ES-I3 (cell line): ENCODE data around the gene AP1S1.
"Not testable (repeated sequence)": the region's sequence is repeated elsewhere in the genome, so short reads cannot be mapped to it uniquely, and the experiment has no call there.

Experiments
- H3K36me3 ChIP-seq: 2 replicates; pipeline ENCODE4 v1.6.1; 2013; ENCODE audit warnings: mild to moderate bottlenecking, low read length, control low read depth, moderate library complexity; ENCODE audit not compliant: insufficient read depth
- H3K4me1 ChIP-seq: 2 replicates; pipeline ENCODE4 v1.6.1; 2013; ENCODE audit warnings: mild to moderate bottlenecking, control low read depth, low read length; ENCODE audit not compliant: insufficient read depth
- H3K9ac ChIP-seq: 2 replicates; pipeline ENCODE4 v1.6.1; 2013; ENCODE audit warnings: low read depth, mild to moderate bottlenecking, low read length, moderate library complexity
- H3K9me3 ChIP-seq: 2 replicates; pipeline ENCODE4 v1.6.1; 2013; ENCODE audit warnings: mild to moderate bottlenecking, low read length, moderate library complexity; ENCODE audit not compliant: control insufficient read depth, insufficient read depth

AP1S1 gene

GRCh38 chr7:101153969-101154692, at the start of gene AP1S1:
TSS of gene AP1S1 (plus strand) at chr7:101154476. CDS start at chr7:101154515, 39 bp downstream.
- Histone ChIP-seq H3K4me1 (peaks cover 25% of the 10 kb centered on the region), H3K9me3 (no peaks in the 10 kb centered on the region), H3K9ac (peak within 1 kb of the TSS; percentile 84), H3K36me3 (0 out of 2 replicates have a peak, but pooled peaks cover 4% of the 10 kb centered on the region)

- Histone ChIP-seq H3K9ac (no peak overlapping the region), H3K9me3 (no peaks in the 10 kb centered on the region), H3K36me3 (no peaks in the 10 kb centered on the region), H3K4me1 (peaks cover 29% of the 10 kb centered on the region)
These were observed 49.5 kb upstream of the AP1S1 start for GRCh38 chr7:101104799-101105198.

GRCh38 chr7:101105248-101105647, 49.0 kb upstream of the AP1S1 start:
- not testable (repeated sequence) for H3K9me3 ChIP-seq, H3K9ac ChIP-seq, H3K36me3 ChIP-seq
- peaks cover 27% of the 10 kb centered on the region for H3K4me1 ChIP-seq

GRCh38 chr7:101106386-101106785, 47.9 kb upstream of the AP1S1 start:
- peaks cover 16% of the 10 kb centered on the region for H3K4me1 ChIP-seq
- no peak overlapping the region for H3K9ac ChIP-seq
- H3K36me3 ChIP-seq: no peaks in the 10 kb centered on the region
- H3K9me3 ChIP-seq: no peaks in the 10 kb centered on the region

- no peaks in the 10 kb centered on the region for H3K9me3 ChIP-seq
- H3K4me1 ChIP-seq: peaks cover 9% of the 10 kb centered on the region; the same call in 1 of the 2 replicates
- H3K36me3 ChIP-seq: no peaks in the 10 kb centered on the region
- H3K9ac ChIP-seq: no peak overlapping the region
These were observed 45.9 kb upstream of the AP1S1 start for GRCh38 chr7:101108330-101108857.

GRCh38 chr7:101108961-101109360, 45.3 kb upstream of the AP1S1 start:
- Histone ChIP-seq H3K4me1 (peaks cover 9% of the 10 kb centered on the region; the same call in 1 of the 2 replicates), H3K36me3 (no peaks in the 10 kb centered on the region), H3K9ac (no peak overlapping the region), H3K9me3 (no peaks in the 10 kb centered on the region)

- H3K9ac ChIP-seq: no peak overlapping the region
- H3K36me3 ChIP-seq: no peaks in the 10 kb centered on the region
- peaks cover 9% of the 10 kb centered on the region; the same call in 1 of the 2 replicates for H3K4me1 ChIP-seq
- H3K9me3 ChIP-seq: no peaks in the 10 kb centered on the region
These were observed 44.9 kb upstream of the AP1S1 start for GRCh38 chr7:101109368-101109767.

- Histone ChIP-seq H3K9me3 (no peaks in the 10 kb centered on the region), H3K9ac (no peak overlapping the region), H3K4me1 (peaks cover 9% of the 10 kb centered on the region; the same call in 1 of the 2 replicates), H3K36me3 (no peaks in the 10 kb centered on the region)
These were observed 43.0 kb upstream of the AP1S1 start for GRCh38 chr7:101111261-101111660.

GRCh38 chr7:101112233-101112632, 42.0 kb upstream of the AP1S1 start:
- Histone ChIP-seq H3K4me1 (peaks cover 14% of the 10 kb centered on the region; the same call in 1 of the 2 replicates), H3K9me3 (no peaks in the 10 kb centered on the region), H3K36me3 (no peaks in the 10 kb centered on the region), H3K9ac (no peak overlapping the region)

- H3K9ac ChIP-seq, H3K9me3 ChIP-seq, H3K36me3 ChIP-seq: not testable (repeated sequence)
- H3K4me1 ChIP-seq: peaks cover 17% of the 10 kb centered on the region; the same call in 1 of the 2 replicates
These were observed 41.1 kb upstream of the AP1S1 start for GRCh38 chr7:101113140-101113539.

- Histone ChIP-seq H3K9me3 (no peaks in the 10 kb centered on the region), H3K9ac (no peak overlapping the region), H3K4me1 (peaks cover 12% of the 10 kb centered on the region; the same call in 1 of the 2 replicates), H3K36me3 (no peaks in the 10 kb centered on the region)
These were observed 40.4 kb upstream of the AP1S1 start for GRCh38 chr7:101113836-101114235.

- Histone ChIP-seq H3K4me1 (peaks cover 8% of the 10 kb centered on the region; the same call in 1 of the 2 replicates), H3K9ac (no peak overlapping the region), H3K36me3 (no peaks in the 10 kb centered on the region), H3K9me3 (no peaks in the 10 kb centered on the region)
These were observed 39.8 kb upstream of the AP1S1 start for GRCh38 chr7:101114492-101114891.

GRCh38 chr7:101115215-101115614, 39.1 kb upstream of the AP1S1 start:
- Histone ChIP-seq H3K9ac (no peak overlapping the region), H3K4me1 (peaks cover 14% of the 10 kb centered on the region; the same call in 1 of the 2 replicates), H3K9me3 (no peaks in the 10 kb centered on the region), H3K36me3 (no peaks in the 10 kb centered on the region)

GRCh38 chr7:101116898-101117297, 37.4 kb upstream of the AP1S1 start:
- no peak overlapping the region for H3K9ac ChIP-seq
- peaks cover 18% of the 10 kb centered on the region; the same call in 1 of the 2 replicates for H3K4me1 ChIP-seq
- no peaks in the 10 kb centered on the region for H3K36me3 ChIP-seq
- H3K9me3 ChIP-seq: no peaks in the 10 kb centered on the region

- Histone ChIP-seq H3K9ac (no peak overlapping the region), H3K36me3 (no peaks in the 10 kb centered on the region), H3K9me3 (no peaks in the 10 kb centered on the region), H3K4me1 (peaks cover 29% of the 10 kb centered on the region; the same call in 1 of the 2 replicates)
These were observed 35.4 kb upstream of the AP1S1 start for GRCh38 chr7:101118856-101119255.
